Measurements from ENCODE around the gene IFT57. TPM values are rescaled to one million over a fixed set of nuclear protein-coding genes. Genes with fewer than 3 reads are reported as not detected.

IFT57 gene
- total RNA-seq, 1 donor from 2014 or later: 90.5 TPM

DNA sequence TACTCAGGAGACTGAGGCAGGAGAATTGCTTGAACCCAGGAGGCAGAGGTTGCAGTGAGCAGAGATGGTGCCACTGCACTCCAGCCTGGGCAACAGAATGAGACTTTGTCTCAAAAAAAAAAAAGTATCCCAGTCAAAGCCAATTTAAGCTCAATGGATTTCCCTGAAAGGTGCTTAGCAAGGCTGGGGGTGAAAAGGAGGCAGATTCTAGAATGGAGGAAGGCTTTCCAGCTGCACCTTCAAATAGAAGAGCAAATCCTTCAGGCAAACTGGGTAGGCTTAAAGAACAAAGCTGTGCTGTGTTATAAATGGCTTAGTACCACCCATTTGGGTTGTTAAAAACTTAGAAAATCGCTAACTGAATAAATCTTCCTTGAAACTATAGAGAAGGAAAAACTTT lies 3.0 kb upstream of the IFT57 start:
- H3K36me3 Mint-ChIP-seq: no peaks in the 10 kb centered on the region
- Histone ChIP-seq H3K4me2 (peak overlapping the region; percentile 58), H4K20me1 (ENCODE audit: low read depth) (no peaks in the 10 kb centered on the region), H3K4me3 (peak overlapping the region; percentile 1), H3K27me3 (no peaks in the 10 kb centered on the region), H3K4me1 (peaks cover 60% of the 10 kb centered on the region), H3F3A (ENCODE audit: low read depth) (peaks cover 38% of the 10 kb centered on the region), H3K79me2 (ENCODE audit: low read depth) (peaks cover 18% of the 10 kb centered on the region), H2AFZ (replicated peaks) (no peak overlapping the region), H3K36me3 (no peaks in the 10 kb centered on the region), H3K27ac (peak overlapping the region; percentile 82), H3K9ac (no peak overlapping the region), H3K9me3 (ENCODE audit: low read depth) (no peaks in the 10 kb centered on the region)
- TF ChIP-seq EZH2 (IDR thresholded peaks at IDR 0.05): no peak
- TF ChIP-seq, protein P1, sequence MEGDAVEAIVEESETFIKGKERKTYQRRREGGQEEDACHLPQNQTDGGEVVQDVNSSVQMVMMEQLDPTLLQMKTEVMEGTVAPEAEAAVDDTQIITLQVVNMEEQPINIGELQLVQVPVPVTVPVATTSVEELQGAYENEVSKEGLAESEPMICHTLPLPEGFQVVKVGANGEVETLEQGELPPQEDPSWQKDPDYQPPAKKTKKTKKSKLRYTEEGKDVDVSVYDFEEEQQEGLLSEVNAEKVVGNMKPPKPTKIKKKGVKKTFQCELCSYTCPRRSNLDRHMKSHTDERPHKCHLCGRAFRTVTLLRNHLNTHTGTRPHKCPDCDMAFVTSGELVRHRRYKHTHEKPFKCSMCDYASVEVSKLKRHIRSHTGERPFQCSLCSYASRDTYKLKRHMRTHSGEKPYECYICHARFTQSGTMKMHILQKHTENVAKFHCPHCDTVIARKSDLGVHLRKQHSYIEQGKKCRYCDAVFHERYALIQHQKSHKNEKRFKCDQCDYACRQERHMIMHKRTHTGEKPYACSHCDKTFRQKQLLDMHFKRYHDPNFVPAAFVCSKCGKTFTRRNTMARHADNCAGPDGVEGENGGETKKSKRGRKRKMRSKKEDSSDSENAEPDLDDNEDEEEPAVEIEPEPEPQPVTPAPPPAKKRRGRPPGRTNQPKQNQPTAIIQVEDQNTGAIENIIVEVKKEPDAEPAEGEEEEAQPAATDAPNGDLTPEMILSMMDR (IDR thresholded peaks at IDR 0.05): no peak
- no peak for TF ChIP-seq EZH2phosphoT487 (IDR thresholded peaks at IDR 0.05)
- no peak overlapping the region for H3K27ac Mint-ChIP-seq
- no peaks in the 10 kb centered on the region for H3K27me3 Mint-ChIP-seq (ENCODE audit: insufficient read depth, low read depth)
- H3K9me3 Mint-ChIP-seq: no peaks in the 10 kb centered on the region
- peaks cover 37% of the 10 kb centered on the region for H3K4me1 Mint-ChIP-seq
- H3K4me3 Mint-ChIP-seq: no peak overlapping the region
- DNase-seq (ENCODE audit: low spot score): peak; percentile 73

DNA sequence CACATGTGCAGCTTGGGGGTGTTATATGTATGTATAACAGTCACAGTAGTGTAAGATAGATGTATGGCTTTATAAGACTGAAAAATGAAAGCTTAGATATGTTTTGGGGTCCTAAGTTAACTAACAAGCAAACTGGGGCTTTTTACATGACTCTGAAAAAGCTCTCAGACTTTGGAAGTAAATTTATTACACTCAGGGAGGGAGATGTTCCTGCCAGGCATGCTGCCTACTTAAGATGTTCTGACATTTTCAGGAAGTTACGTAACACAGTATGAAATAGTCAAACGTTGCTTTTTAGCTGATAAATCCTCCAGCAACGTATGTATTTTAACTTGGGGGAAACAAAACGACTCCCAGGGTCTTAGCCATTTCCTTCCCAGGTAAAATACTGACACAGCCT lies 1.7 kb upstream of the IFT57 start:
- H3K9me3 ChIP-seq (ENCODE audit: low read depth): no peaks in the 10 kb centered on the region
- H3K79me2 ChIP-seq (ENCODE audit: low read depth): peaks cover 30% of the 10 kb centered on the region
- no peaks in the 10 kb centered on the region for H3K36me3 ChIP-seq
- no peak overlapping the region for H3K9ac ChIP-seq
- H3K27me3 ChIP-seq: no peaks in the 10 kb centered on the region
- Mint-ChIP-seq H3K4me1 (peaks cover 48% of the 10 kb centered on the region), H3K36me3 (no peaks in the 10 kb centered on the region), H3K4me3 (no peak overlapping the region), H3K27me3 (ENCODE audit: insufficient read depth, low read depth) (no peaks in the 10 kb centered on the region), H3K9me3 (no peaks in the 10 kb centered on the region), H3K27ac (no peak overlapping the region)
- H3K27ac ChIP-seq: no peak overlapping the region
- H4K20me1 ChIP-seq (ENCODE audit: low read depth): no peaks in the 10 kb centered on the region
- H2AFZ ChIP-seq (replicated peaks): no peak overlapping the region
- H3K4me3 ChIP-seq: peak overlapping the region; percentile 71
- H3F3A ChIP-seq (ENCODE audit: low read depth): peaks cover 38% of the 10 kb centered on the region
- H3K4me1 ChIP-seq: peaks cover 65% of the 10 kb centered on the region
- no peak for TF ChIP-seq EZH2 (IDR thresholded peaks at IDR 0.05)
- TF ChIP-seq, protein P1 (IDR thresholded peaks at IDR 0.05): no peak
- TF ChIP-seq EZH2phosphoT487 (IDR thresholded peaks at IDR 0.05): no peak
- H3K4me2 ChIP-seq: peak overlapping the region; percentile 84
- no peak for DNase-seq (ENCODE audit: low spot score)

DNA sequence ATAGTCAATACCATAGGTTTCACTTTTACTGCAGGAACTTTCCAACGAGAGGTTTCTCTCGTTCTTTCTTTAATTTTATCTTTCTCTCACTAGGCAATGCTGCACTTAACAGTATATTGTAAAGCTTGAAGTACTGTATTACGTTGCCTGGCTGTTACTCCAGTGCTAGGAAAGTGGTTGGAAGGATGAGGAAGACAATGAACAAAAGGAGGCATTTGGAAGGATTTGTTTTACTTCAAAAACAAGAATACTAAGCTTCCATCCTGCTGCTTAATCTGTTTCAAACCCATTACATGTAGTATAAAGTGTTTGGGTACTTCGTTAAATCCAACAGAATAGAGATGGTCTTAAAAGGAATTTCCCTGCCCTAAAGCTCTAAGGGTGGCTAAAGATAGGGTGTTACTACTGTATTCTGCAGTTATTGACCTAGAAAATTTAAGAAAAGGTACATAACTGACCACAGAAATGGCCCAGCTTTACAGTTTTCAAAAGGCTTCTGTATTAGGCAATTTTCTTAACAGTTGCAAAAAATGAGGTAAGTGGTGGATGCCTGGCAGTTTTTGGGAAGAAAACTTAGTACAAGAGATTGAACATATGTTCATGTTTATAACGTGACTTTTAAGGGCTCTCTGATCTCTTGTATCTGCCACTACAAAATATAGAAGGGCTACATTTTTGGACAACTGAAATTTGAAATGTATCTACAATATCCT lies 785 bp upstream of the IFT57 start:
- H3K9ac ChIP-seq: no peak overlapping the region
- H3K27ac Mint-ChIP-seq: peak overlapping the region; percentile 99

More for the DNA sequence above, 785 bp upstream of the IFT57 start:
- Histone ChIP-seq H3K27ac (peak overlapping the region; percentile 89), H3K4me2 (peak overlapping the region; percentile 84), H3K4me1 (peaks cover 59% of the 10 kb centered on the region), H3K36me3 (peaks cover 5% of the 10 kb centered on the region), H4K20me1 (ENCODE audit: low read depth) (no peaks in the 10 kb centered on the region), H3K27me3 (no peaks in the 10 kb centered on the region), H3K4me3 (peak overlapping the region; percentile 71), H3K9me3 (ENCODE audit: low read depth) (no peaks in the 10 kb centered on the region), H3K79me2 (ENCODE audit: low read depth) (peaks cover 30% of the 10 kb centered on the region), H2AFZ (replicated peaks) (no peak overlapping the region), H3F3A (ENCODE audit: low read depth) (peaks cover 38% of the 10 kb centered on the region)
- TF ChIP-seq, protein P1 (IDR thresholded peaks at IDR 0.05): no peak
- peak; percentile 53 for TF ChIP-seq EZH2phosphoT487 (IDR thresholded peaks at IDR 0.05)
- no peaks in the 10 kb centered on the region for H3K9me3 Mint-ChIP-seq
- H3K4me3 Mint-ChIP-seq: peak overlapping the region; percentile 99
- peak; percentile 72 for DNase-seq (ENCODE audit: low spot score)
- peaks cover 51% of the 10 kb centered on the region for H3K4me1 Mint-ChIP-seq
- peaks cover under 1% of the 10 kb centered on the region for H3K36me3 Mint-ChIP-seq
- H3K27me3 Mint-ChIP-seq (ENCODE audit: insufficient read depth, low read depth): no peaks in the 10 kb centered on the region
